Activated CD4-positive, alpha-beta T cell treated with anti-CD3 and anti-CD28 coated beads, Interleukin-2, amount 50 U/mL, for 16 hours (primary cell): ENCODE results near the gene ZNF488.

Experiments used
- DNase-seq: peaks from one replicate; pipeline ENCODE4 v3.0.0-alpha.2; 2020

Gene ZNF488

GRCh38 chr10:47365431-47366180, 18.5 kb downstream of the ZNF488 start:
- DNase-seq: no peak

- no peak for DNase-seq
These were observed 19.2 kb downstream of the ZNF488 start for GRCh38 chr10:47364911-47365310.

GRCh38 chr10:47364366-47364765, 19.7 kb downstream of the ZNF488 start:
- no peak for DNase-seq

GRCh38 chr10:47363781-47364180, 20.3 kb downstream of the ZNF488 start:
- no peak for DNase-seq

GRCh38 chr10:47362199-47362598, 21.9 kb downstream of the ZNF488 start:
- DNase-seq: no peak

- DNase-seq: peak; percentile 22
These were observed 22.8 kb downstream of the ZNF488 start for GRCh38 chr10:47361293-47361692.

- DNase-seq: no peak
These were observed 23.6 kb downstream of the ZNF488 start for GRCh38 chr10:47360419-47361040.

GRCh38 chr10:47359626-47360418, 24.3 kb downstream of the ZNF488 start:
- DNase-seq: no peak

- no peak for DNase-seq
These were observed 25.0 kb downstream of the ZNF488 start for GRCh38 chr10:47359101-47359500.

GRCh38 chr10:47358457-47358856, 25.6 kb downstream of the ZNF488 start:
- DNase-seq: no peak

- DNase-seq: no peak
These were observed 26.2 kb downstream of the ZNF488 start for GRCh38 chr10:47357911-47358310.

- DNase-seq: no peak
These were observed 26.9 kb downstream of the ZNF488 start for GRCh38 chr10:47357131-47357582.

- DNase-seq: no peak
These were observed 27.4 kb downstream of the ZNF488 start for GRCh38 chr10:47356708-47357107.

- DNase-seq: no peak
These were observed 29.2 kb downstream of the ZNF488 start for GRCh38 chr10:47354900-47355299.

GRCh38 chr10:47354165-47354564, 29.9 kb downstream of the ZNF488 start:
- no peak for DNase-seq

GRCh38 chr10:47353351-47353750, 30.7 kb downstream of the ZNF488 start:
- DNase-seq: no peak

GRCh38 chr10:47351899-47352815, 31.9 kb downstream of the ZNF488 start:
- no peak for DNase-seq

GRCh38 chr10:47350671-47351640, 33.1 kb downstream of the ZNF488 start:
- no peak for DNase-seq

GRCh38 chr10:47349941-47350371, 34.1 kb downstream of the ZNF488 start:
- no peak for DNase-seq

GRCh38 chr10:47349516-47349915, 34.6 kb downstream of the ZNF488 start:
- no peak for DNase-seq
